ENCODE data around the gene C2orf15.

- TF ChIP-seq CEBPB (IDR thresholded peaks at IDR 0.05; ENCODE audit: low read depth), result no peak
- TF ChIP-seq EZH2 (IDR thresholded peaks at IDR 0.05), result no peak
These were observed 13.4 kb downstream of the C2orf15 start, which contains the start of the genes LIPT1 and TSGA10 for GRCh38 chr2:99154643-99155536.

All from HCT116 (cell line).